Hepatocyte (in vitro differentiated cells): ENCODE data around the gene SYT2. TPM values are rescaled to one million over a fixed set of nuclear protein-coding genes. Genes with fewer than 3 reads are reported as not detected.

Experiments used
- DNase-seq: peaks from one replicate; pipeline ENCODE4 v3.0.0-alpha.2; 2016; ENCODE audit warnings: low spot score
- H2AFZ ChIP-seq: fragments of 200-600 bp; sonication (generic); 2 replicates; pipeline ENCODE4 v1.6.0; 2016; ENCODE audit warnings: antibody characterized with exemption, mild to moderate bottlenecking
- H3K27ac ChIP-seq: fragments of 200-600 bp; sonication (generic); 2 replicates; pipeline ENCODE4 v1.5.1; 2016; ENCODE audit warnings: mild to moderate bottlenecking
- H3K27me3 ChIP-seq: fragments of 200-600 bp; sonication (generic); 2 replicates; pipeline ENCODE4 v1.6.1; 2016
- H3K36me3 ChIP-seq: fragments of 200-600 bp; sonication (generic); replicated peaks from 2 replicates; pipeline ENCODE4 v1.5.1; 2016; ENCODE audit warnings: low read depth; ENCODE audit not compliant: insufficient read depth
- H3K4me1 ChIP-seq: fragments of 200-600 bp; sonication (generic); 2 replicates; pipeline ENCODE4 v1.5.1; 2016; ENCODE audit warnings: mild to moderate bottlenecking, moderate library complexity; ENCODE audit not compliant: insufficient read depth
- H3K4me2 ChIP-seq: fragments of 200-600 bp; sonication (generic); 2 replicates; pipeline ENCODE4 v1.6.0; 2016
- H3K4me3 ChIP-seq: fragments of 200-600 bp; sonication (generic); 2 replicates; pipeline ENCODE4 v1.5.1; 2016; ENCODE audit warnings: mild to moderate bottlenecking
- H3K79me2 ChIP-seq: fragments of 200-600 bp; sonication (generic); 2 replicates; pipeline ENCODE4 v1.6.0; 2017; ENCODE audit warnings: mild to moderate bottlenecking
- H3K9me2 ChIP-seq: fragments of 200-600 bp; sonication (generic); replicated peaks from 2 replicates; pipeline ENCODE4 v1.6.0; 2017; ENCODE audit warnings: mild to moderate bottlenecking; ENCODE audit not compliant: insufficient read depth
- H3K9me3 ChIP-seq: fragments of 200-600 bp; sonication (generic); 2 replicates; pipeline ENCODE4 v1.5.1; 2016; ENCODE audit warnings: low read depth, mild to moderate bottlenecking
- H4K20me1 ChIP-seq: fragments of 200-600 bp; sonication (generic); 2 replicates; pipeline ENCODE4 v1.6.0; 2016; ENCODE audit warnings: mild to moderate bottlenecking; ENCODE audit not compliant: insufficient read depth, poor library complexity, severe bottlenecking
- EZH2 ChIP-seq: fragments of 200-600 bp; sonication (generic); IDR thresholded peaks from 2 replicates; pipeline ENCODE4 v1.6.1; 2016; ENCODE audit warnings: antibody characterized with exemption, mild to moderate bottlenecking, borderline replicate concordance
- EZH2phosphoT487 ChIP-seq: fragments of 200-600 bp; sonication (generic); IDR thresholded peaks from one replicate; pipeline ENCODE4 v1.6.1; 2018; ENCODE audit warnings: antibody characterized with exemption, mild to moderate bottlenecking, low read depth, moderate library complexity; ENCODE audit not compliant: unreplicated experiment, severe bottlenecking
- WGBS: methylation state at CpG from one replicate; pipeline ENCODE4 v1.1.6; 2016; ENCODE audit warnings: low lambda C conversion rate; ENCODE audit errors: missing lambda C conversion rate; 5-methylcytosine and 5-hydroxymethylcytosine counted together
- polyA plus RNA-seq: library from polyadenylated mRNA; unstranded; fragments of >200 nt; fragmentation: Nextera tagmentation; extraction: Ambion mirVana; gene quantifications from 2 replicates; pipeline ENCODE4 v1.2.1, GENCODE V29; 2016
- total RNA-seq: library from RNA; depleted of rRNA; stranded (reverse); fragments of >200 nt; gene quantifications from 2 replicates; pipeline ENCODE4 v1.2.3, GENCODE V29; 2014
- TF ChIP-seq, protein P1 (sequence below): fragments of 200-600 bp; sonication (generic); IDR thresholded peaks from 2 replicates; pipeline ENCODE4 v1.5.1; 2016; ENCODE audit warnings: antibody characterized with exemption, mild to moderate bottlenecking; ENCODE audit not compliant: poor library complexity

Gene SYT2
- total and polyA plus RNA-seq, 2 experiments from 2014 or later: 0.81 to 0.90 TPM

DNA sequence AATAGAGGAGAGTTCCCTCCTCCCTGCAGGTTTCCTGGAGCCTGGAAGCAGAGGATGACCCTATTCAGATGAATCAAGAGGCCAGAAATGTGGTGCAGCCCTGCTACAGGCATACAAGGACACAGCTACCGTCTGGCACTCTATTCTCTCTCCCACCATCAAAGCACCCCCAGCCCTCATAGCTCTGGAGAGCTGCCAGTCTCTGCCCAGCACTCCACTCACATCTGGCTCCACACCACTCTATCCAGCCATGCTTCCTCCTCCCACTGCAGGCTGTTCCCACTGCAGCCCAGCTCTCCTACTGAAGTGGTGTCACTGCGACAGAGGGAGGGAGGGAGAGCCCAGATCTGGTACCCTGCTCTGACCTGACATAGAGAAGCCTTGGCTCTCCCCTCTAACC lies 18.4 kb downstream of the SYT2 start:
- no peaks in the 10 kb centered on the region for H3K4me1 ChIP-seq
- WGBS: 69% methylated on average over 2 of the region's 2 CpGs
- H4K20me1 ChIP-seq: no peaks in the 10 kb centered on the region
- TF ChIP-seq, protein P1, sequence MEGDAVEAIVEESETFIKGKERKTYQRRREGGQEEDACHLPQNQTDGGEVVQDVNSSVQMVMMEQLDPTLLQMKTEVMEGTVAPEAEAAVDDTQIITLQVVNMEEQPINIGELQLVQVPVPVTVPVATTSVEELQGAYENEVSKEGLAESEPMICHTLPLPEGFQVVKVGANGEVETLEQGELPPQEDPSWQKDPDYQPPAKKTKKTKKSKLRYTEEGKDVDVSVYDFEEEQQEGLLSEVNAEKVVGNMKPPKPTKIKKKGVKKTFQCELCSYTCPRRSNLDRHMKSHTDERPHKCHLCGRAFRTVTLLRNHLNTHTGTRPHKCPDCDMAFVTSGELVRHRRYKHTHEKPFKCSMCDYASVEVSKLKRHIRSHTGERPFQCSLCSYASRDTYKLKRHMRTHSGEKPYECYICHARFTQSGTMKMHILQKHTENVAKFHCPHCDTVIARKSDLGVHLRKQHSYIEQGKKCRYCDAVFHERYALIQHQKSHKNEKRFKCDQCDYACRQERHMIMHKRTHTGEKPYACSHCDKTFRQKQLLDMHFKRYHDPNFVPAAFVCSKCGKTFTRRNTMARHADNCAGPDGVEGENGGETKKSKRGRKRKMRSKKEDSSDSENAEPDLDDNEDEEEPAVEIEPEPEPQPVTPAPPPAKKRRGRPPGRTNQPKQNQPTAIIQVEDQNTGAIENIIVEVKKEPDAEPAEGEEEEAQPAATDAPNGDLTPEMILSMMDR: no peak
- no peak for TF ChIP-seq EZH2
- H3K4me2 ChIP-seq: no peak overlapping the region
- peaks cover 17% of the 10 kb centered on the region for H3K27me3 ChIP-seq
- no peaks in the 10 kb centered on the region for H3K9me2 ChIP-seq
- H3K27ac ChIP-seq: no peak overlapping the region
- H3K4me3 ChIP-seq: no peak overlapping the region
- no peaks in the 10 kb centered on the region for H3K79me2 ChIP-seq
- H3K36me3 ChIP-seq: no peaks in the 10 kb centered on the region
- no peaks in the 10 kb centered on the region for H3K9me3 ChIP-seq
- no peak overlapping the region for H2AFZ ChIP-seq
- DNase-seq: no peak

DNA sequence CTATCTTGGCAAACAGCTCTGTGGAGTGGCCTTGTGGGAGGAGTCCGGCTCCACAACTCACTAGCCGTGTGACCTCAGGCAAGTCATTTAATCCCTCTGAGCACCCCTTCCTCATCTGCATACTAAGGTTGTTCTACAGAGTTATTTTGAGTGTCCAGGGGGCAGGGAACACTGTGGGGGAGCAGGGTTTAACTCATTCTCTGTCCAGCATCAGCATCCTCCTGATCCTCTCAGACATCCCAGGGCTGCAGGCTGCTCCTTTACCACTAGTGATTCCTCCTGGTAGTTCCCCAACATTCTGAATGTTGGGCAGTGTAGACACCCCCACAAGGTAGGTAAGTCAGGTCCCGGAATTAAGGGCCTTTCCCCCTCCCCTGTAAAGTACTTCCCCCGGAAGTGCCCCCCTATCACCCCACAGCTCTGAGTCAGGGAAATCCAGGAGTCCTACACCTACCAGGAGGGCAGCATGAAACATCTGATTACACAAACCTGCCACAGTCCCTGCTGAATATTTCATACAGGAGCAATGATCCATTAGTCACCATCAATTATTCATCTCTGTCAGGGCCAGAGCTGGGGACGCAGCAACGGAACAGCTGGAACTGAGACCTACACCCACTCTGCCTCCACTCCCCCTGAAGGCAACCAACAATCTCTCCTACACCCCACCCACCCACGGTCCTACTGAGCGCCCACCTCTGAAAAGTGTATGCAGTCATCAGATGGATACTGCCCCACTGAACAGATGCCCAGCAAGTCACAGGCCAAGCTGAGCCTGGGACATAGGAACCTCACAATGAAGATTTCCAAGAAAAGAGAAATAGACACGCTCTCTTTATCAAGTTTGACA lies 20.5 kb downstream of the SYT2 start:
- H3K79me2 ChIP-seq: no peaks in the 10 kb centered on the region
- H3K4me2 ChIP-seq: no peak overlapping the region
- H3K4me1 ChIP-seq: no peaks in the 10 kb centered on the region
- no peaks in the 10 kb centered on the region for H3K36me3 ChIP-seq
- H2AFZ ChIP-seq: no peak overlapping the region
- no peak for TF ChIP-seq EZH2
- TF ChIP-seq, protein P1: no peak
- TF ChIP-seq EZH2phosphoT487: no peak
- H3K27ac ChIP-seq: no peak overlapping the region
- no peak overlapping the region for H3K4me3 ChIP-seq
- peaks cover 7% of the 10 kb centered on the region for H3K27me3 ChIP-seq
- DNase-seq: no peak
- no peaks in the 10 kb centered on the region for H3K9me2 ChIP-seq
- 76% methylated on average over 9 of the region's 9 CpGs for WGBS
- no peaks in the 10 kb centered on the region for H3K9me3 ChIP-seq
- no peaks in the 10 kb centered on the region for H4K20me1 ChIP-seq

DNA sequence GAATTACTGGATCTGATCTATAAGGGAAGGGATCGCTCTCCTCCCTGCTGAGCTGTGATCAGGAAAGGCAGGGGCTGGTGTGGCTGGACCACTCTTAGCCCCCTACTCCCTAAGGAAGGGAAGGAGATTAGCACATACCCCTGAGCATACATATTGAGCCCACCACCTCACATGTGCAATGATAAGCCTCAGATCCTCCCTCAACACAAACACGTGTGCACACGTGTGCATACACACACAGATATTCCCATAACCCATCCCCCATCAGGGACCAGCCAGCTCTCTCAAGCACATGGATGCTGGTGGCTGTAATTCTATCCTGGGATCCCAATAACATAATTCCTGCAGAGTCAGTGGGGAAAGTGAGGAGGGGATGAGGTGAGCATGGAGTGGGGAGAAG lies 21.2 kb downstream of the SYT2 start:
- no peak for TF ChIP-seq EZH2phosphoT487
- TF ChIP-seq EZH2: no peak
- TF ChIP-seq, protein P1: no peak
- 43% methylated on average over 3 of the region's 3 CpGs for WGBS
- DNase-seq: no peak
- Histone ChIP-seq H3K9me2 (no peaks in the 10 kb centered on the region), H3K27me3 (peaks cover 7% of the 10 kb centered on the region), H3K9me3 (no peaks in the 10 kb centered on the region), H2AFZ (no peak overlapping the region), H3K27ac (no peak overlapping the region), H3K4me2 (no peak overlapping the region), H3K79me2 (no peaks in the 10 kb centered on the region), H3K4me3 (no peak overlapping the region), H4K20me1 (no peaks in the 10 kb centered on the region), H3K36me3 (no peaks in the 10 kb centered on the region), H3K4me1 (no peaks in the 10 kb centered on the region)
